ENCODE data around the gene GLUD1. TPM values are rescaled to one million over a fixed set of nuclear protein-coding genes. Genes with fewer than 3 reads are reported as not detected.

The GLUD1 gene
- total and polyA plus RNA-seq, 12 donors, result 38.0 to 130 (median 113) TPM

GRCh38 chr10:87095236-87095945 lies 748 bp upstream of the GLUD1 start:
- 1 to 2% methylated on average over 52 to 60 of the region's 60 CpGs for WGBS, 2 donors
- Histone ChIP-seq H3K4me3 (peak overlapping the region; percentile 56 to 94 (median 78)), H3K27me3 (no peaks in the 10 kb centered on the region), H3K9me3 (no peaks in the 10 kb centered on the region), H3K4me1 (peaks cover 0 to 51% (median 36%) of the 10 kb centered on the region in 9 donors), H3K27ac (peak overlapping the region; percentile 96 to 99 (median 98)), H3K36me3 (peaks cover 0 to 31% (median 6%) of the 10 kb centered on the region in 9 donors)
- intact Hi-C loops (cut with DNase I), result loop anchor here in 4 of 10 donors (5.0 to 10.0 kb wide), 3 partner anchors 121 to 161 kb away; no protein-coding TSS in a partner anchor
- ATAC-seq (peak; percentile 83 to 95 (median 88)), DNase-seq (peak; percentile 80 to 86)
- TF ChIP-seq CTCF (IDR thresholded peaks at IDR 0.05), result peak in 2 of 9 donors; percentile 6 to 13

GRCh38 chr10:87093632-87094372 lies 841 bp downstream of the GLUD1 start:
- H3K27ac ChIP-seq, result peak overlapping the region; percentile 84 to 99 (median 94)
- no peaks in the 10 kb centered on the region for H3K27me3 ChIP-seq
- DNase-seq (peak; percentile 64), ATAC-seq (peak; percentile 15 to 44 (median 26))
- H3K36me3 ChIP-seq, result peaks cover 0 to 34% (median 3%) of the 10 kb centered on the region in 9 donors
- WGBS, 2 donors, result 2 to 3% methylated on average over 34 to 39 of the region's 39 CpGs
- H3K4me1 ChIP-seq, result peaks cover 0 to 65% (median 48%) of the 10 kb centered on the region in 9 donors
- intact Hi-C loops (cut with DNase I), result loop anchor here in 2 of 10 donors (10.0 kb wide), 2 partner anchors 119 to 159 kb away; no protein-coding TSS in a partner anchor
- no peaks in the 10 kb centered on the region for H3K9me3 ChIP-seq
- peak overlapping the region; percentile 42 to 94 (median 75) for H3K4me3 ChIP-seq
- no peak for TF ChIP-seq CTCF (IDR thresholded peaks at IDR 0.05)

GRCh38 chr10:87092861-87093631 lies 1.6 kb downstream of the GLUD1 start:
- H3K27ac ChIP-seq, result peak overlapping the region in 7 of 10 donors; percentile 14 to 99 (median 95)
- H3K36me3 ChIP-seq, result peaks cover 0 to 32% (median 0%) of the 10 kb centered on the region in 9 donors
- no peak for ATAC-seq
- H3K4me3 ChIP-seq, result peak overlapping the region; percentile 42 to 94 (median 75)
- no peaks in the 10 kb centered on the region for H3K27me3 ChIP-seq
- H3K4me1 ChIP-seq, result peaks cover 0 to 69% (median 48%) of the 10 kb centered on the region in 9 donors
- TF ChIP-seq CTCF (IDR thresholded peaks at IDR 0.05), result no peak
- DNase-seq, result no peak
- H3K9me3 ChIP-seq, result no peaks in the 10 kb centered on the region
- intact Hi-C loops (cut with DNase I), result loop anchor here in 2 of 10 donors (10.0 kb wide), 2 partner anchors 118 to 158 kb away; no protein-coding TSS in a partner anchor
- 23 to 34% methylated on average over 9 of the region's 9 CpGs for WGBS, 2 donors
